ENCODE results near the gene ANKFN1.

The ANKFN1 gene

DNA sequence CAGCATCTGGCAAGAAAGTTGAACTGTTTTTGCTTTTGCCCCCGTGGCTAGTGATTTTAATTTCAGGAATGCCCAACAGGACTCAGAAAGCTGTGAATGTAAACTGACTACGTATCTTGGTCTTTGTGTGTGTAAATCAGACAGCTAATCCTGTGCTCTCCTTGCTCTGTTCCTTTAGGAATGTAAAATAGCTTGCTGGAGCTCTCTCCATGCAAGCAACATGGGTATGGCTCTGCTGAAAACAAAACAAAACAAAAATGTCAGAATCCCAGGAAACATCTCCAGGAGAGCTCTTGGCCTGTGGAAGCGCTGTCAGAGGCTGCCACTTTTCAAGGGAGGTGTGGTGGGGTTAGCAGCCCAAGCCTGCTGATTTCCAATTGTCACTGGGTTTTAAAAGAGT lies 278.5 kb downstream of the ANKFN1 start:
- Histone ChIP-seq H3K9me3 (ENCODE audit: control insufficient read depth, low read length) (no peaks in the 10 kb centered on the region), H3K9ac (no peak overlapping the region), H3K4me1 (no peaks in the 10 kb centered on the region), H3K79me2 (no peaks in the 10 kb centered on the region), H3K4me3 (ENCODE audit: low read depth, low read length) (no peak overlapping the region), H3K27me3 (ENCODE audit: control insufficient read depth, insufficient read depth, low read length) (no peaks in the 10 kb centered on the region), H3K27ac (no peak overlapping the region), H3K4me2 (ENCODE audit: low read length) (no peak overlapping the region), H3K36me3 (ENCODE audit: control insufficient read depth, insufficient read depth, low read length) (no peaks in the 10 kb centered on the region), H2AFZ (no peak overlapping the region)
- TF ChIP-seq, protein P1, sequence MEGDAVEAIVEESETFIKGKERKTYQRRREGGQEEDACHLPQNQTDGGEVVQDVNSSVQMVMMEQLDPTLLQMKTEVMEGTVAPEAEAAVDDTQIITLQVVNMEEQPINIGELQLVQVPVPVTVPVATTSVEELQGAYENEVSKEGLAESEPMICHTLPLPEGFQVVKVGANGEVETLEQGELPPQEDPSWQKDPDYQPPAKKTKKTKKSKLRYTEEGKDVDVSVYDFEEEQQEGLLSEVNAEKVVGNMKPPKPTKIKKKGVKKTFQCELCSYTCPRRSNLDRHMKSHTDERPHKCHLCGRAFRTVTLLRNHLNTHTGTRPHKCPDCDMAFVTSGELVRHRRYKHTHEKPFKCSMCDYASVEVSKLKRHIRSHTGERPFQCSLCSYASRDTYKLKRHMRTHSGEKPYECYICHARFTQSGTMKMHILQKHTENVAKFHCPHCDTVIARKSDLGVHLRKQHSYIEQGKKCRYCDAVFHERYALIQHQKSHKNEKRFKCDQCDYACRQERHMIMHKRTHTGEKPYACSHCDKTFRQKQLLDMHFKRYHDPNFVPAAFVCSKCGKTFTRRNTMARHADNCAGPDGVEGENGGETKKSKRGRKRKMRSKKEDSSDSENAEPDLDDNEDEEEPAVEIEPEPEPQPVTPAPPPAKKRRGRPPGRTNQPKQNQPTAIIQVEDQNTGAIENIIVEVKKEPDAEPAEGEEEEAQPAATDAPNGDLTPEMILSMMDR (IDR thresholded peaks at IDR 0.05) = no peak

GRCh38 chr17:56432443-56432842 lies 279.2 kb downstream of the ANKFN1 start:
- no peak overlapping the region for H3K9ac ChIP-seq
- H3K27me3 ChIP-seq (ENCODE audit: control insufficient read depth, insufficient read depth, low read length) = no peaks in the 10 kb centered on the region
- H3K79me2 ChIP-seq = no peaks in the 10 kb centered on the region
- no peak overlapping the region for H2AFZ ChIP-seq
- no peaks in the 10 kb centered on the region for H3K4me1 ChIP-seq
- TF ChIP-seq, protein P1 (IDR thresholded peaks at IDR 0.05) = no peak
- H3K27ac ChIP-seq = no peak overlapping the region
- H3K4me2 ChIP-seq (ENCODE audit: low read length) = no peak overlapping the region
- no peaks in the 10 kb centered on the region for H3K9me3 ChIP-seq (ENCODE audit: control insufficient read depth, low read length)
- H3K36me3 ChIP-seq (ENCODE audit: control insufficient read depth, insufficient read depth, low read length) = no peaks in the 10 kb centered on the region
- no peak overlapping the region for H3K4me3 ChIP-seq (ENCODE audit: low read depth, low read length)

DNA sequence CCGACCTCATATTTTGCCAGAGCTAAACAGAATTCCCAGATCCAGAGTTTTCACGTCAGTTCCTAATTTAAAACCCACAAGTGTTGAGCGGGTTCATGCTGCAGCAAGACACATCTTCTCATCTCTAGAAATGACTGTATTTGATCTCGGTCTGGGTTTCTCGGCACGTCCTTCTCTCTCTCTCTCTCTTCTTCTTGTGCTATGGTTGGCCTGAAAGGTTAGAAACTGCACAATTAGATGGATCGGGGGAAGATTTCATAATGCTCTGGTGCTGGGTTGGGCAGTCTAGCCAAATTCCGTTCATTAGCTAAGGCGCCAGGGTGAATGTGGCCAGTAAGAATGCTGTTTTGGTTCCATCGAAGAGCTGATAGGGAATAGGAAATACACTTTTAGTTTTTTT lies 281.3 kb downstream of the ANKFN1 start:
- H3K36me3 ChIP-seq (ENCODE audit: control insufficient read depth, insufficient read depth, low read length) = no peaks in the 10 kb centered on the region
- no peak overlapping the region for H2AFZ ChIP-seq
- H3K9me3 ChIP-seq (ENCODE audit: control insufficient read depth, low read length) = no peaks in the 10 kb centered on the region
- no peak overlapping the region for H3K27ac ChIP-seq
- H3K9ac ChIP-seq = no peak overlapping the region
- no peaks in the 10 kb centered on the region for H3K4me1 ChIP-seq
- H3K4me2 ChIP-seq (ENCODE audit: low read length) = no peak overlapping the region
- no peak overlapping the region for H3K4me3 ChIP-seq (ENCODE audit: low read depth, low read length)
- TF ChIP-seq, protein P1 (IDR thresholded peaks at IDR 0.05) = no peak
- no peaks in the 10 kb centered on the region for H3K79me2 ChIP-seq
- H3K27me3 ChIP-seq (ENCODE audit: control insufficient read depth, insufficient read depth, low read length) = no peaks in the 10 kb centered on the region

GRCh38 chr17:56436142-56436541 lies 282.9 kb downstream of the ANKFN1 start:
- Histone ChIP-seq H3K36me3 (ENCODE audit: control insufficient read depth, insufficient read depth, low read length) (no peaks in the 10 kb centered on the region), H2AFZ (no peak overlapping the region), H3K79me2 (no peaks in the 10 kb centered on the region), H3K4me2 (ENCODE audit: low read length) (no peak overlapping the region), H3K27me3 (ENCODE audit: control insufficient read depth, insufficient read depth, low read length) (no peaks in the 10 kb centered on the region), H3K4me3 (ENCODE audit: low read depth, low read length) (no peak overlapping the region), H3K9me3 (ENCODE audit: control insufficient read depth, low read length) (no peaks in the 10 kb centered on the region), H3K9ac (no peak overlapping the region), H3K27ac (no peak overlapping the region), H3K4me1 (no peaks in the 10 kb centered on the region)
- TF ChIP-seq, protein P1 (IDR thresholded peaks at IDR 0.05) = no peak

GRCh38 chr17:56440419-56440818 lies 287.1 kb downstream of the ANKFN1 start:
- H3K36me3 ChIP-seq (ENCODE audit: control insufficient read depth, insufficient read depth, low read length) = no peaks in the 10 kb centered on the region
- no peak overlapping the region for H3K9ac ChIP-seq
- no peaks in the 10 kb centered on the region for H3K79me2 ChIP-seq
- no peaks in the 10 kb centered on the region for H3K27me3 ChIP-seq (ENCODE audit: control insufficient read depth, insufficient read depth, low read length)
- TF ChIP-seq, protein P1 (IDR thresholded peaks at IDR 0.05) = no peak
- no peak overlapping the region for H2AFZ ChIP-seq
- no peak overlapping the region for H3K4me3 ChIP-seq (ENCODE audit: low read depth, low read length)
- no peaks in the 10 kb centered on the region for H3K9me3 ChIP-seq (ENCODE audit: control insufficient read depth, low read length)
- H3K4me1 ChIP-seq = no peaks in the 10 kb centered on the region
- no peak overlapping the region for H3K4me2 ChIP-seq (ENCODE audit: low read length)
- no peak overlapping the region for H3K27ac ChIP-seq

All from parathyroid adenoma (tissue), 2 donors.